IPS-18c (cell line): ENCODE results near the gene MYL6.
A peak's percentile ranks its signal among the peaks of the same experiment; 100 is the strongest.
"Not testable (repeated sequence)": the region's sequence is repeated elsewhere in the genome, so short reads cannot be mapped to it uniquely, and the experiment has no call there.

ENCODE experiments used
- H3K4me3 ChIP-seq: 2 replicates; pipeline ENCODE4 v1.7.0; 2013; ENCODE audit warnings: low read depth, mild to moderate bottlenecking, low read length, moderate library complexity; ENCODE audit not compliant: insufficient read depth
- H3K9me3 ChIP-seq: one replicate; pipeline ENCODE4 v1.6.1; 2013; ENCODE audit warnings: mild to moderate bottlenecking, low read length, moderate library complexity; ENCODE audit not compliant: control insufficient read depth, insufficient read depth

MYL6 gene

GRCh38 chr12:56163533-56164344, 5.6 kb downstream of the MYL6 start:
- Histone ChIP-seq H3K4me3 (no peak overlapping the region), H3K9me3 (no peaks in the 10 kb centered on the region)

- Histone ChIP-seq H3K9me3 (no peaks in the 10 kb centered on the region), H3K4me3 (no peak overlapping the region)
Measured at GRCh38 chr12:56164345-56164729, 6.2 kb downstream of the MYL6 start.

- Histone ChIP-seq H3K4me3 (no peak overlapping the region), H3K9me3 (no peaks in the 10 kb centered on the region)
Measured at GRCh38 chr12:56165369-56165768, 7.2 kb downstream of the MYL6 start.

GRCh38 chr12:56169229-56169759, 11.1 kb downstream of the MYL6 start:
- no peaks in the 10 kb centered on the region for H3K9me3 ChIP-seq
- H3K4me3 ChIP-seq: no peak overlapping the region

GRCh38 chr12:56172839-56173238, 14.7 kb downstream of the MYL6 start:
- H3K4me3 ChIP-seq: no peak overlapping the region
- H3K9me3 ChIP-seq: no peaks in the 10 kb centered on the region

- Histone ChIP-seq H3K4me3 (no peak overlapping the region), H3K9me3 (no peaks in the 10 kb centered on the region)
Measured at GRCh38 chr12:56178347-56178746, 20.2 kb downstream of the MYL6 start.

GRCh38 chr12:56186957-56187356, 28.8 kb downstream of the MYL6 start:
- Histone ChIP-seq H3K4me3 (no peak overlapping the region), H3K9me3 (no peaks in the 10 kb centered on the region)

- Histone ChIP-seq H3K4me3 (peak overlapping the region; percentile 93), H3K9me3 (no peaks in the 10 kb centered on the region)
Measured at GRCh38 chr12:56188131-56188777, 30.1 kb downstream of the MYL6 start.

- no peaks in the 10 kb centered on the region for H3K9me3 ChIP-seq
- peak overlapping the region; percentile 93 for H3K4me3 ChIP-seq
Measured at GRCh38 chr12:56188778-56189098, 30.6 kb downstream of the MYL6 start.

- Histone ChIP-seq H3K4me3 (peak within 1 kb of the TSS; percentile 96), H3K9me3 (no peaks in the 10 kb centered on the region)
Measured at GRCh38 chr12:56189099-56189917, 31.1 kb downstream of the MYL6 start, which contains the start of gene SMARCC2. Gene SMARCC2, minus strand, starts transcription at chr12:56189483. Its CDS starts 22 bp downstream, at chr12:56189461.

GRCh38 chr12:56189918-56190694, 31.9 kb downstream of the MYL6 start:
- Histone ChIP-seq H3K9me3 (no peaks in the 10 kb centered on the region), H3K4me3 (peak overlapping the region; percentile 96)

- Histone ChIP-seq H3K4me3 (peak overlapping the region; percentile 96; the same call in 1 of the 2 replicates), H3K9me3 (no peaks in the 10 kb centered on the region)
Measured at GRCh38 chr12:56190695-56191155, 32.6 kb downstream of the MYL6 start.

- Histone ChIP-seq H3K9me3 (no peaks in the 10 kb centered on the region), H3K4me3 (no peak overlapping the region)
Measured at GRCh38 chr12:56192582-56192981, 34.4 kb downstream of the MYL6 start.

- H3K4me3 ChIP-seq: no peak overlapping the region
- H3K9me3 ChIP-seq: no peaks in the 10 kb centered on the region
Measured at GRCh38 chr12:56193025-56193578, 34.9 kb downstream of the MYL6 start.

GRCh38 chr12:56196818-56197550, 38.8 kb downstream of the MYL6 start:
- H3K4me3 ChIP-seq, H3K9me3 ChIP-seq: not testable (repeated sequence)
